Common myeloid progenitor, CD34-positive (primary cell): Measurements from ENCODE around the gene PITPNC1.
A peak's percentile ranks its signal among the peaks of the same experiment; 100 is the strongest.
"Not testable (repeated sequence)": the region's sequence is repeated elsewhere in the genome, so short reads cannot be mapped to it uniquely, and the experiment has no call there.

Source experiments
- CTCF ChIA-PET: fragments of 350-600 bp; sonication (Branson Sonifier 250); formaldehyde crosslinking; loops from one replicate; lab custom pipeline; 2021; ENCODE audit warnings: antibody characterized with exemption; lab: Charles Lee
- POLR2A ChIA-PET: fragments of 350-600 bp; sonication (Branson Sonifier 250); formaldehyde crosslinking; loops from one replicate; lab custom pipeline; 2021; ENCODE audit warnings: antibody characterized with exemption; lab: Charles Lee
- DNase-seq, 3 donors: peaks; one replicate each; pipeline versions ENCODE4 v3.0.0 to v3.0.0-alpha.2; 2013
- H3K27ac ChIP-seq, 2 experiments: 1 replicate in 1 of 2; 2 replicates in 1 of 2; pipeline ENCODE4 v1.7.0; 2013; ENCODE audit warnings: inconsistent platforms in 2 of 2, low read length in 2 of 2, mild to moderate bottlenecking in 2 of 2, low read depth in 1 of 2, moderate library complexity in 1 of 2; ENCODE audit not compliant: severe bottlenecking in 2 of 2, insufficient read depth in 1 of 2, poor library complexity in 1 of 2
- H3K27me3 ChIP-seq, 5 experiments: replicated peaks in 2 of 5; 1 replicate in 3 of 5; 2 replicates in 2 of 5; pipeline versions ENCODE4 v1.6.1 to v1.7.0; 2013; ENCODE audit warnings: low read length in 4 of 5, mild to moderate bottlenecking in 2 of 5, moderate library complexity in 2 of 5, inconsistent platforms in 1 of 5; ENCODE audit not compliant: insufficient read depth in 5 of 5, control insufficient read depth in 4 of 5
- H3K36me3 ChIP-seq, 4 experiments: 1 replicate in 2 of 4; 2 replicates in 2 of 4; pipeline versions ENCODE4 v1.6.1 to v1.7.0; 2013; ENCODE audit warnings: low read length in 3 of 4, control low read depth in 1 of 4, mild to moderate bottlenecking in 1 of 4; ENCODE audit not compliant: control insufficient read depth in 4 of 4, insufficient read depth in 4 of 4
- H3K4me1 ChIP-seq, 4 experiments: 1 replicate in 3 of 4; 2 replicates in 1 of 4; pipeline versions ENCODE4 v1.6.1 to v1.7.1; 2013; ENCODE audit warnings: low read length in 3 of 4, mild to moderate bottlenecking in 3 of 4, control low read depth in 1 of 4, inconsistent platforms in 1 of 4, moderate library complexity in 1 of 4; ENCODE audit not compliant: control insufficient read depth in 4 of 4, insufficient read depth in 4 of 4; ENCODE audit errors: control extremely low read depth in 1 of 4
- H3K4me3 ChIP-seq, 7 experiments: 1 replicate in 4 of 7; 2 replicates in 3 of 7; pipeline versions ENCODE4 v1.5.1 to v1.7.0; 2013; ENCODE audit warnings: mild to moderate bottlenecking in 7 of 7, low read length in 6 of 7, moderate library complexity in 6 of 7, inconsistent platforms in 2 of 7, low read depth in 2 of 7, control low read depth in 1 of 7; ENCODE audit not compliant: insufficient read depth in 4 of 7, control insufficient read depth in 1 of 7; ENCODE audit errors: extremely low read depth in 1 of 7
- H3K9me3 ChIP-seq, 5 experiments: 1 replicate in 4 of 5; 2 replicates in 1 of 5; pipeline versions ENCODE4 v1.6.1 to v1.7.1; 2013; ENCODE audit warnings: low read length in 4 of 5, mild to moderate bottlenecking in 2 of 5, inconsistent platforms in 1 of 5, low read depth in 1 of 5, moderate library complexity in 1 of 5; ENCODE audit not compliant: control insufficient read depth in 4 of 5, insufficient read depth in 2 of 5; ENCODE audit errors: control extremely low read depth in 1 of 5
- WGBS: methylation state at CpG from one replicate; pipeline ENCODE4 v1.1.5; 2013; ENCODE audit not compliant: insufficient coverage; 5-methylcytosine and 5-hydroxymethylcytosine counted together

The PITPNC1 gene

GRCh38 chr17:67624886-67625656, 248.0 kb downstream of the PITPNC1 start:
- DNase-seq = no peak
- H3K4me1 ChIP-seq = no peaks in the 10 kb centered on the region
- peaks cover 0 to 3% (median 1%) of the 10 kb centered on the region in 4 experiments for H3K36me3 ChIP-seq
- 86% methylated on average over 8 of the region's 11 CpGs for WGBS
- H3K4me3 ChIP-seq = no peak overlapping the region
- no peaks in the 10 kb centered on the region for H3K9me3 ChIP-seq
- no peaks in the 10 kb centered on the region for H3K27me3 ChIP-seq
- H3K27ac ChIP-seq = no peak overlapping the region
- ChIA-PET CTCF (interaction anchor here (0.6 to 0.7 kb wide), 2 partner anchors 16 to 820 kb away, joined by 3 to 4 read pairs; no protein-coding TSS in a partner anchor), POLR2A (interaction anchor here (0.6 kb wide), 1 partner anchor 107 kb away, joined by 3 read pairs; no protein-coding TSS in a partner anchor)

GRCh38 chr17:67625971-67626370, 248.9 kb downstream of the PITPNC1 start:
- no peaks in the 10 kb centered on the region for H3K9me3 ChIP-seq
- H3K36me3 ChIP-seq = peaks cover 0 to 3% (median 1%) of the 10 kb centered on the region in 4 experiments
- 100% methylated on average over 1 of the region's 4 CpGs for WGBS
- H3K4me3 ChIP-seq = no peak overlapping the region
- ChIA-PET POLR2A (no interaction called here), CTCF (no interaction called here)
- H3K27me3 ChIP-seq = no peaks in the 10 kb centered on the region
- DNase-seq = no peak
- H3K4me1 ChIP-seq = no peaks in the 10 kb centered on the region
- H3K27ac ChIP-seq = no peak overlapping the region

- Histone ChIP-seq H3K4me3 (no peak overlapping the region), H3K9me3 (no peaks in the 10 kb centered on the region), H3K4me1 (no peaks in the 10 kb centered on the region), H3K36me3 (peaks cover 3 to 13% (median 6%) of the 10 kb centered on the region in 4 experiments), H3K27me3 (no peaks in the 10 kb centered on the region), H3K27ac (no peak overlapping the region)
- DNase-seq = peak in 2 of 3 donors; percentile 8 to 20
- WGBS = 96% methylated on average over 4 of the region's 8 CpGs
- POLR2A ChIA-PET = no interaction called here
- CTCF ChIA-PET = interaction anchor here (0.7 to 1.5 kb wide), 3 partner anchors 56 to 267 kb away, joined by 3 read pairs; no protein-coding TSS in a partner anchor
Observed at GRCh38 chr17:67628580-67629013, 251.5 kb downstream of the PITPNC1 start.

GRCh38 chr17:67629971-67630320, 252.9 kb downstream of the PITPNC1 start:
- POLR2A ChIA-PET = no interaction called here
- 72% methylated on average over 3 of the region's 4 CpGs for WGBS
- peak; percentile 21 to 58 (median 53) for DNase-seq

GRCh38 chr17:67630836-67631235, 253.8 kb downstream of the PITPNC1 start:
- H3K4me1 ChIP-seq, H3K27ac ChIP-seq, H3K27me3 ChIP-seq, H3K9me3 ChIP-seq, H3K4me3 ChIP-seq, POLR2A ChIA-PET, DNase-seq: not testable (repeated sequence)
- 100% methylated on average over 2 of the region's 7 CpGs for WGBS
- CTCF ChIA-PET = interaction anchor here (1.0 kb wide), 1 partner anchor 142 kb away, joined by 3 read pairs; no protein-coding TSS in a partner anchor
- peaks cover 3 to 13% (median 7%) of the 10 kb centered on the region in 4 experiments for H3K36me3 ChIP-seq

More at GRCh38 chr17:67629971-67630320, 252.9 kb downstream of the PITPNC1 start:
- Histone ChIP-seq H3K36me3 (peaks cover 3 to 13% (median 8%) of the 10 kb centered on the region in 4 experiments), H3K27me3 (no peaks in the 10 kb centered on the region), H3K4me1 (no peaks in the 10 kb centered on the region), H3K4me3 (no peak overlapping the region), H3K9me3 (no peaks in the 10 kb centered on the region), H3K27ac (no peak overlapping the region)
- CTCF ChIA-PET = interaction anchor here (0.6 to 1.5 kb wide), 3 partner anchors 55 to 1419 kb away, joined by 3 to 4 read pairs (median 3); no protein-coding TSS in a partner anchor

- no peak for DNase-seq
- Histone ChIP-seq H3K9me3 (no peaks in the 10 kb centered on the region), H3K4me3 (no peak overlapping the region), H3K27ac (no peak overlapping the region), H3K27me3 (no peaks in the 10 kb centered on the region), H3K4me1 (no peaks in the 10 kb centered on the region), H3K36me3 (peaks cover 3 to 13% (median 8%) of the 10 kb centered on the region in 4 experiments)
- WGBS = 100% methylated on average over 2 of the region's 8 CpGs
- ChIA-PET CTCF (no interaction called here), POLR2A (no interaction called here)
Observed at GRCh38 chr17:67632141-67632540, 255.1 kb downstream of the PITPNC1 start.

- H3K4me1 ChIP-seq = peaks cover 0 to 3% (median 0%) of the 10 kb centered on the region in 4 experiments
- H3K27ac ChIP-seq = no peak overlapping the region
- ChIA-PET CTCF (no interaction called here), POLR2A (no interaction called here)
- no peaks in the 10 kb centered on the region for H3K27me3 ChIP-seq
- peaks cover 3 to 12% (median 8%) of the 10 kb centered on the region in 4 experiments for H3K36me3 ChIP-seq
- no peak for DNase-seq
- H3K4me3 ChIP-seq = no peak overlapping the region
- no peaks in the 10 kb centered on the region for H3K9me3 ChIP-seq
- 100% methylated on average over 4 of the region's 10 CpGs for WGBS
Observed at GRCh38 chr17:67633751-67634211, 256.7 kb downstream of the PITPNC1 start.
